Keratinocyte (primary cell): Measurements from ENCODE around the gene TTC32. TPM values are rescaled to one million over a fixed set of nuclear protein-coding genes. Genes with fewer than 3 reads are reported as not detected.

Source experiments
- DNase-seq: peaks from one replicate; pipeline ENCODE4 v3.0.0-alpha.2; 2011; ENCODE audit warnings: low read depth, missing footprints, low spot score
- FAIRE-seq: peaks from 2 replicates; lab custom pipeline; 2011; peaks lifted over from hg19 to GRCh38; lab: Jason Lieb, UNC
- H2AFZ ChIP-seq: 2 replicates; pipeline ENCODE4 v1.6.0; 2012; ENCODE audit warnings: low read length, control low read depth, inconsistent platforms; ENCODE audit not compliant: control insufficient read depth
- H3K27ac ChIP-seq: 2 replicates; pipeline ENCODE4 v1.5.1; 2011; ENCODE audit warnings: low read length; ENCODE audit not compliant: control insufficient read depth, insufficient read depth
- H3K27me3 ChIP-seq: 3 replicates; pipeline ENCODE4 v1.6.0; 2011; ENCODE audit warnings: low read length; ENCODE audit not compliant: control insufficient read depth, insufficient read depth; ENCODE audit errors: extremely low read depth
- H3K36me3 ChIP-seq, 2 experiments: 2 replicates in 1 of 2; 3 replicates in 1 of 2; pipeline ENCODE4 v1.5.1; 2011; ENCODE audit warnings: low read length in 2 of 2, mild to moderate bottlenecking in 1 of 2; ENCODE audit not compliant: control insufficient read depth in 2 of 2, insufficient read depth in 2 of 2; ENCODE audit errors: extremely low read depth in 1 of 2
- H3K4me1 ChIP-seq: 3 replicates; pipeline ENCODE4 v1.5.1; 2011; ENCODE audit warnings: low read length; ENCODE audit not compliant: control insufficient read depth, insufficient read depth; ENCODE audit errors: extremely low read depth
- H3K4me2 ChIP-seq: 3 replicates; pipeline ENCODE4 v1.6.0; 2011; ENCODE audit warnings: low read depth, low read length; ENCODE audit not compliant: control insufficient read depth, insufficient read depth; ENCODE audit errors: extremely low read depth
- H3K4me3 ChIP-seq, 3 experiments: fragments of 200-600 bp in 1 of 3; sonication (generic) in 1 of 3; 2 replicates in 2 of 3; 3 replicates in 1 of 3; pipeline ENCODE4 v1.5.1; 2011 to 2016; ENCODE audit warnings: low read length in 3 of 3, mild to moderate bottlenecking in 3 of 3, control low read depth in 2 of 3, inconsistent platforms in 1 of 3, low read depth in 1 of 3, mixed read lengths in 1 of 3, mixed run types in 1 of 3, moderate library complexity in 1 of 3; ENCODE audit not compliant: control insufficient read depth in 2 of 3, insufficient read depth in 2 of 3; ENCODE audit errors: extremely low read depth in 1 of 3
- H3K79me2 ChIP-seq: 2 replicates; pipeline ENCODE4 v1.6.0; 2012; ENCODE audit warnings: low read length; ENCODE audit not compliant: control insufficient read depth, insufficient read depth
- H3K9ac ChIP-seq: 3 replicates; pipeline ENCODE4 v1.6.0; 2011; ENCODE audit warnings: low read length; ENCODE audit not compliant: control insufficient read depth, insufficient read depth; ENCODE audit errors: extremely low read depth
- H3K9me1 ChIP-seq: 3 replicates; pipeline ENCODE4 v1.6.0; 2011; ENCODE audit warnings: low read length; ENCODE audit not compliant: control insufficient read depth, insufficient read depth; ENCODE audit errors: extremely low read depth
- H3K9me3 ChIP-seq: 2 replicates; pipeline ENCODE4 v1.5.1; 2012; ENCODE audit warnings: low read depth, low read length; ENCODE audit not compliant: control insufficient read depth
- H4K20me1 ChIP-seq: 3 replicates; pipeline ENCODE4 v1.6.0; 2011; ENCODE audit warnings: low read length; ENCODE audit not compliant: control insufficient read depth, insufficient read depth; ENCODE audit errors: extremely low read depth
- CTCF ChIP-seq, 3 experiments: IDR thresholded peaks in 1 of 3; conservative IDR thresholded peaks in 1 of 3; optimal IDR thresholded peaks in 1 of 3; 2 replicates in 2 of 3; 3 replicates in 1 of 3; pipeline versions ENCODE3 to v1.5.1; 2011; ENCODE audit warnings: low read length in 3 of 3, mild to moderate bottlenecking in 3 of 3, moderate library complexity in 2 of 3, control low read depth in 1 of 3, inconsistent platforms in 1 of 3; ENCODE audit not compliant: insufficient read depth in 2 of 3; ENCODE audit errors: extremely low read depth in 1 of 3
- EZH2 ChIP-seq: IDR thresholded peaks from one replicate; pipeline ENCODE4 v1.6.1; 2012; ENCODE audit warnings: inconsistent platforms, mild to moderate bottlenecking, low read length, moderate library complexity
- dilution Hi-C: fragments of 300-500 bp; cut with MboI; formaldehyde crosslinking; loops from one replicate; pipeline ENCODE4 v1.7.0; 2020; ENCODE audit warnings: low sequenced_read_pairs; ENCODE audit not compliant: extremely low pct_ligation_motif_present
- polyA plus RNA-seq, 5 experiments: library from polyadenylated mRNA; depleted of rRNA in 3 of 5; stranded (reverse) in 3 of 5; stranded (forward) in 1 of 5; unstranded in 1 of 5; fragments of >200 nt; gene quantifications; 1 replicate in 1 of 5; 2 replicates in 3 of 5; 3 replicates in 1 of 5; pipeline versions ENCODE4 v1.2.1 to v1.2.3, GENCODE V29; 2011 to 2012; ENCODE audit warnings: missing spikeins in 2 of 5, low read depth in 1 of 5, low replicate concordance in 1 of 5

The TTC32 gene
- polyA plus RNA-seq, 1 donor (not counting 4 experiments of a cell fraction or from before 2014, with no cell fraction given) = 7.6 TPM

DNA sequence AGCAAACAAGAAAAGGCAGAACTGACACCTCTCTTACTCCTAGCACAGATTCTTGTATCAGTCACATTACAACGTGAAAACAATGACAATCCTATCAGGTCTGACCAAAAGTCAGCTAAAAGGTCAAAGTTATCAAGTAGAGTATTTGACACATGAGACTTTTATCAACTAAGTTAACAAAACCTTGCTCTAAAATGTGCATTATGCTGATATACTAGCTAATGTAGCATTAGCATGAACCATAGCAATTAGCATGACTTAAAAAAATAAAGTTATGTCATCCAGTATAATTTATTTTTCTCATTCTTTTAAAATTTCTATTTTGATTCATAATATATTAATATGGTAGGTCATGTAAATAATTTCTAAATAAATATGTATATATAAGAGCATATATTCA is 41.4 kb upstream of the TTC32 start:
- no peaks in the 10 kb centered on the region for H3K27me3 ChIP-seq
- peaks cover 0 to 2% of the 10 kb centered on the region in 2 experiments for H3K36me3 ChIP-seq
- H3K79me2 ChIP-seq = no peaks in the 10 kb centered on the region
- no peak overlapping the region for H3K4me2 ChIP-seq
- no peak overlapping the region for H3K4me3 ChIP-seq
- FAIRE-seq = no peak
- H3K9ac ChIP-seq = no peak overlapping the region
- H3K9me1 ChIP-seq = no peaks in the 10 kb centered on the region
- no peaks in the 10 kb centered on the region for H3K4me1 ChIP-seq
- DNase-seq = no peak
- H4K20me1 ChIP-seq = no peaks in the 10 kb centered on the region
- no peak overlapping the region for H3K27ac ChIP-seq
- no peak for TF ChIP-seq EZH2
- TF ChIP-seq CTCF (optimal IDR thresholded peaks at IDR 0.05 in 1 of 3, IDR thresholded peaks at IDR 0.05 in 1 of 3, conservative IDR thresholded peaks at IDR 0.05 in 1 of 3; ENCODE audit: extremely low read depth in 1 of 3, insufficient read depth in 2 of 3, low read length in 3 of 3) = no peak
- no peak overlapping the region for H2AFZ ChIP-seq
- no peaks in the 10 kb centered on the region for H3K9me3 ChIP-seq
- dilution Hi-C loops = no loop called here

DNA sequence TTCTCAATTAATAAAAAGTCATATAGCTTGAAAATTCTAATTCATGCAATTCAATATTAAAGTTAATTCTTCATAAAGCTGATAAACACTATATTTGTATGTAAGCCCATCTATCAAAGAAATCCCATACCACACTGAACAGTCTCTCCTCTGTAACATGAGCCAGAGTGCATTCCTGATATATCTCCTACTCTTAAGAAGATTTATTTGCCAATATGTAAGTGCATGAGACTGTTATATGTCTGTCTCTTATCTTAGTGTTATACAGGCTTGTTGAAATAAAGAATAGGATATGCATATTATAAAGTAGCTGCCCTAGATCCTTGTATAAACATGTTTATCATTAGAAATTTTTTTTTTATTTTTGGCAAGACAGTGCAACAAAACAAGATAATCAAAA is 40.4 kb upstream of the TTC32 start:
- dilution Hi-C loops = no loop called here
- H3K9me3 ChIP-seq = no peaks in the 10 kb centered on the region
- no peaks in the 10 kb centered on the region for H3K4me1 ChIP-seq
- peaks cover 2 to 3% of the 10 kb centered on the region in 2 experiments for H3K36me3 ChIP-seq
- TF ChIP-seq CTCF (optimal IDR thresholded peaks at IDR 0.05 in 1 of 3, IDR thresholded peaks at IDR 0.05 in 1 of 3, conservative IDR thresholded peaks at IDR 0.05 in 1 of 3; ENCODE audit: extremely low read depth in 1 of 3, insufficient read depth in 2 of 3, low read length in 3 of 3) (no peak), EZH2 (no peak)
- no peaks in the 10 kb centered on the region for H3K79me2 ChIP-seq
- FAIRE-seq (no peak), DNase-seq (no peak)
- H3K9me1 ChIP-seq = no peaks in the 10 kb centered on the region
- H3K27me3 ChIP-seq = no peaks in the 10 kb centered on the region
- H2AFZ ChIP-seq = no peak overlapping the region
- no peak overlapping the region for H3K27ac ChIP-seq
- no peak overlapping the region for H3K4me2 ChIP-seq
- H3K9ac ChIP-seq = no peak overlapping the region
- H4K20me1 ChIP-seq = no peaks in the 10 kb centered on the region
- no peak overlapping the region for H3K4me3 ChIP-seq
